Gastrocnemius medialis (tissue), 4 donors: ENCODE data around the gene INPP5D. TPM values are rescaled to one million over a fixed set of nuclear protein-coding genes. Genes with fewer than 3 reads are reported as not detected.
A peak's percentile ranks its signal among the peaks of the same experiment; 100 is the strongest.

ENCODE experiments used
- ATAC-seq, 2 donors: fragments of 150-250 bp; one replicate each; pipeline ENCODE4 v1.9.1; 2016
- DNase-seq, 2 donors: peaks; one replicate each; pipeline ENCODE4 v3.0.0-alpha.2; 2019
- H3K27ac ChIP-seq, 4 donors: fragments of 200-600 bp; sonication (generic); 1 replicate in 1 of 4; 2 replicates in 3 of 4; pipeline ENCODE4 v1.5.1; 2016 to 2018; ENCODE audit warnings: mild to moderate bottlenecking in 2 of 4, moderate library complexity in 1 of 4
- H3K27me3 ChIP-seq, 3 donors: fragments of 200-600 bp; sonication (generic) in 2 of 3; 1 replicate in 1 of 3; 2 replicates in 2 of 3; pipeline versions ENCODE4 v1.5.1 to v1.6.0; 2016 to 2019; ENCODE audit warnings: mild to moderate bottlenecking in 1 of 3, moderate library complexity in 1 of 3
- H3K36me3 ChIP-seq, 2 donors: fragments of 200-600 bp; sonication (generic) in 1 of 2; one replicate each; pipeline ENCODE4 v1.5.1; 2017 to 2018
- H3K4me1 ChIP-seq, 2 donors: fragments of 200-600 bp; sonication (generic) in 1 of 2; one replicate each; pipeline ENCODE4 v1.5.1; 2016 to 2017; ENCODE audit warnings: mild to moderate bottlenecking in 2 of 2
- H3K4me3 ChIP-seq, 4 donors: fragments of 200-600 bp; sonication (generic) in 3 of 4; 1 replicate in 1 of 4; 2 replicates in 3 of 4; pipeline ENCODE4 v1.5.1; 2016 to 2019; ENCODE audit warnings: mild to moderate bottlenecking in 2 of 4
- H3K9me3 ChIP-seq, 3 donors: fragments of 200-600 bp; sonication (generic) in 2 of 3; 1 replicate in 1 of 3; 2 replicates in 2 of 3; pipeline ENCODE4 v1.5.1; 2016 to 2019
- POLR2A ChIP-seq, 2 donors: fragments of 450-650 bp; IDR thresholded peaks; one replicate each; pipeline ENCODE4 v1.6.1; 2017; ENCODE audit warnings: antibody characterized with exemption in 2 of 2, mild to moderate bottlenecking in 2 of 2, moderate library complexity in 2 of 2
- in situ Hi-C, 4 donors: fragments of 200-750 bp; cut with MboI; loops; one replicate each; pipeline versions ENCODE4 v1.15.0 to v1.8.0; 2017; ENCODE audit warnings: low sequenced_read_pairs in 4 of 4
- intact Hi-C: fragments of 100-400 bp; cut with DNase I; formaldehyde crosslinking; loops from one replicate; pipeline ENCODE4 v1.15.1; 2023; ENCODE audit warnings: low total_unique reads
- total RNA-seq, 4 donors: library from RNA; depleted of rRNA; stranded (reverse); fragments of >200 nt; gene quantifications; one replicate each; pipeline versions ENCODE4 v1.1.0 to v1.2.3, GENCODE V29; 2016
- TF ChIP-seq, protein P1 (sequence below), 5 experiments: fragments of 450-650 bp in 3 of 5; fragments of 200-600 bp in 2 of 5; sonication (generic) in 2 of 5; IDR thresholded peaks in 4 of 5; conservative IDR thresholded peaks in 1 of 5; 1 replicate in 4 of 5; 2 replicates in 1 of 5; pipeline ENCODE4 v1.5.1; 2016 to 2019; ENCODE audit warnings: antibody characterized with exemption in 5 of 5, mild to moderate bottlenecking in 3 of 5, moderate library complexity in 3 of 5

Gene INPP5D
- total RNA-seq, 4 donors from 2014 or later: 1.7 to 18.7 (median 4.9) TPM

DNA sequence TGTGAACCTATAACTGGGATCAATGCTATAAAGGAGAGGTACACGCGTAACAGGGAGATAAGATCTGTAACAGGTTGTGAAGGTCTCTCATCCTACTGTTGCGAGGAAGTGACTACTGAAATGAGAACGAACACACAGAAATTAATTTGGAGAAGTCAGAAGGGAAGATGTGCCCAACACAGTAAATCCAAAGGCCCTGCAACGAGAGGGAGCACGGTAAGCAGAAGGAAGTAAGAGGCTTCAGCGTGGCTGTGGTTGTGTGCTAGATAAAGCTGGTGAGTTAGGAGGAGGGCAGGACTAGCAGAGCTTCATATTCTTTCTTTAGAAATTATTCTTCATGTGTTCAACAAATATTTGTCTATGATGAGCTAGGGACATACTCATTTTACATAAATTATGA, 188.9 kb downstream of the INPP5D start:
- intact Hi-C loops: no loop called here
- ATAC-seq (no peak), DNase-seq (no peak)
- H3K4me1 ChIP-seq: peaks cover 15 to 20% of the 10 kb centered on the region in 2 donors
- H3K36me3 ChIP-seq: peaks cover 0 to 4% of the 10 kb centered on the region in 2 donors
- H3K4me3 ChIP-seq: no peak overlapping the region
- TF ChIP-seq, protein P1, sequence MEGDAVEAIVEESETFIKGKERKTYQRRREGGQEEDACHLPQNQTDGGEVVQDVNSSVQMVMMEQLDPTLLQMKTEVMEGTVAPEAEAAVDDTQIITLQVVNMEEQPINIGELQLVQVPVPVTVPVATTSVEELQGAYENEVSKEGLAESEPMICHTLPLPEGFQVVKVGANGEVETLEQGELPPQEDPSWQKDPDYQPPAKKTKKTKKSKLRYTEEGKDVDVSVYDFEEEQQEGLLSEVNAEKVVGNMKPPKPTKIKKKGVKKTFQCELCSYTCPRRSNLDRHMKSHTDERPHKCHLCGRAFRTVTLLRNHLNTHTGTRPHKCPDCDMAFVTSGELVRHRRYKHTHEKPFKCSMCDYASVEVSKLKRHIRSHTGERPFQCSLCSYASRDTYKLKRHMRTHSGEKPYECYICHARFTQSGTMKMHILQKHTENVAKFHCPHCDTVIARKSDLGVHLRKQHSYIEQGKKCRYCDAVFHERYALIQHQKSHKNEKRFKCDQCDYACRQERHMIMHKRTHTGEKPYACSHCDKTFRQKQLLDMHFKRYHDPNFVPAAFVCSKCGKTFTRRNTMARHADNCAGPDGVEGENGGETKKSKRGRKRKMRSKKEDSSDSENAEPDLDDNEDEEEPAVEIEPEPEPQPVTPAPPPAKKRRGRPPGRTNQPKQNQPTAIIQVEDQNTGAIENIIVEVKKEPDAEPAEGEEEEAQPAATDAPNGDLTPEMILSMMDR (IDR thresholded peaks at IDR 0.05 in 4 of 5, conservative IDR thresholded peaks at IDR 0.05 in 1 of 5): no peak
- TF ChIP-seq POLR2A (IDR thresholded peaks at IDR 0.05): no peak
- no peaks in the 10 kb centered on the region for H3K27me3 ChIP-seq
- no peaks in the 10 kb centered on the region for H3K9me3 ChIP-seq
- in situ Hi-C loops: loop anchor here in 1 of 4 donors (10.0 kb wide), 1 partner anchor 634 kb away; no protein-coding TSS in a partner anchor
- no peak overlapping the region for H3K27ac ChIP-seq

DNA sequence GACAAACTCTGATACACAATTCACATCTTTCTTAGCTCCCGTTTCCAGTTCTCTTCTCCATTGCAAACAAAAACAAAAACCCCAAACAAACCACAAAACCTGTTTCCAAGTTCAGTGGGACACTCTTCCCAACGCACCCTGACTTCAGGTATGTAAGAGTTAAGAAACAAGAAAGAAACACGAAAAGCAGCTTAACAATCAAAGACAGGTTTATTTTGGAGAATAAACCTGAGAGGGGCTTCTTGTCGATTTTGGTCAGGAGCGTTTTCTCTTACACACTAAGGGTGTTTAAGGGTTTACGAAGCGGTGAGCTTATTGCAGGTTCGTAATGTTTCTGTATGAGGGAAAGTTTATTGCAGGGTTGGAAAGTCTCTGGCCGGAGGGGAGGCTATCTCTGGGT, 190.4 kb downstream of the INPP5D start:
- Histone ChIP-seq H3K4me3 (no peak overlapping the region), H3K4me1 (peaks cover 15 to 26% of the 10 kb centered on the region in 2 donors), H3K27ac (no peak overlapping the region), H3K9me3 (no peaks in the 10 kb centered on the region), H3K27me3 (no peaks in the 10 kb centered on the region), H3K36me3 (peaks cover 0 to 5% of the 10 kb centered on the region in 2 donors)
- intact Hi-C loops: loop anchor here (5.0 to 10.0 kb wide), 3 partner anchors 488 to 1466 kb away; partner anchors contain the start of genes COPS7B, GIGYF2 and PDE6D
- ATAC-seq (no peak), DNase-seq (no peak)
- TF ChIP-seq POLR2A (IDR thresholded peaks at IDR 0.05): no peak
- TF ChIP-seq, protein P1 (IDR thresholded peaks at IDR 0.05 in 4 of 5, conservative IDR thresholded peaks at IDR 0.05 in 1 of 5): no peak
- in situ Hi-C loops: loop anchor here in 3 of 4 donors (10.0 kb wide), 3 partner anchors 396 to 646 kb away; no protein-coding TSS in a partner anchor

DNA sequence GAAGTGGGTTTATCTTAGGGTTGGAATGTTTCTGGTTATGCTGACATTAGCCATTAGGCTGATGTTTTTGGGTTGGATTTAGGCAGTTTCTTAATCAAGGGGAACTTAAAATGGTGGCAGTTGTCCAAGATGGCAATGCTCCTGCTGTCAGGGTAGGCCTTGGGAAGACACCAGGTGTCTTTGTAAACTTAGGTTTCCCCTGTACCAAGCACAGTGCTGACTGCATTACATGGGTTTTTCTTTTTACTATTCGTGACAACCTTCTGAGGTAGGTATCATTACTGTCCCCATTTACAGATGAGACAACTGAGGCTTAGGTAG, 190.8 kb downstream of the INPP5D start:
- Histone ChIP-seq H3K27ac (peak overlapping the region; percentile 79 to 96 (median 94)), H3K27me3 (no peaks in the 10 kb centered on the region), H3K36me3 (peaks cover 0 to 5% of the 10 kb centered on the region in 2 donors), H3K4me3 (peak overlapping the region; percentile 89 to 99 (median 97)), H3K9me3 (no peaks in the 10 kb centered on the region), H3K4me1 (peaks cover 15 to 26% of the 10 kb centered on the region in 2 donors)
- DNase-seq (no peak), ATAC-seq (peak; percentile 24 to 36)
- in situ Hi-C loops (loop anchor here in 3 of 4 donors (10.0 kb wide), 3 partner anchors 396 to 646 kb away; no protein-coding TSS in a partner anchor), intact Hi-C loops (loop anchor here (1.0 to 10.0 kb wide), 5 partner anchors 398 to 1466 kb away; partner anchors contain the start of genes COPS7B, GIGYF2 and PDE6D)
- TF ChIP-seq, protein P1 (IDR thresholded peaks at IDR 0.05 in 4 of 5, conservative IDR thresholded peaks at IDR 0.05 in 1 of 5): no peak
- no peak for TF ChIP-seq POLR2A (IDR thresholded peaks at IDR 0.05)

DNA sequence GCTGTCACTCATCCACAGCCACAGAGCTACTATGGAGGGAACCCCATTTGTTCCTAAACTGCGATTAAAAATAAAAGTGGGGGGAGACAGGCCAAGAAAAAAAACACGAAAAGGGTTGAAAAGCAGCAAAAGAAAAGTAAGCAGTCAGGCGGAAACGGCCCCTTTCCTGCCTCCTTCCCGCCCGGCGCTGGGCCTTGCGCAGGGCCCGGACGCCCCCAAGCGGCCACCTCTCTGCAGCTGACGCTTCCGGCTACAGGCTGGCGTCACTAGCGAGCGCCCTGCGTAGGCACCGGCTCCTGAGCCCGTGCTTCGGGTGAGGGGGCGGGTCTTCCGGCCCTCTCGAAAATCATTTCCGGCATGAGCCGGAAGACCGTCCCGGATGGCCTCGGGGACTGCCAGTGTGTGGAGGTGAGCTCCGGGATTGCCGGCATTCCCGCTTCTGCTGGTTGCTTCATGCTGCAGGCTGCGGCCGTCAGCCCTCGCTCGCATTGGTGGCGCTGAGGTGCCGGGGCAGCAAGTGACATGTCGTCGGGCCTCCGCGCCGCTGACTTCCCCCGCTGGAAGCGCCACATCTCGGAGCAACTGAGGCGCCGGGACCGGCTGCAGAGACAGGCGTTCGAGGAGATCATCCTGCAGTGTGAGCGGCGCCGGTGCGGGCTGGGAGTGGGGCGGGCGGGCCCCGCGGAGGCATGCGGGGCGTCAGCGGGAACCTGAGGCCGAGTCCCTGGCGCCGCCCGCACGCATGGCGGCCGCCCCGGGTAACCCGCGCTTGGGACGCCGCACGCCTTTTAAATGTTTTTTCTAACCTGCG, 191.4 kb downstream of the INPP5D start, which contains the start of gene ATG16L1:
Gene ATG16L1 (plus strand): TSS at position 368 of the 811 bp plus-strand sequence. CDS start 155 bp downstream, at position 523.
- H3K36me3 ChIP-seq: peaks cover 0 to 10% of the 10 kb centered on the region in 2 donors
- in situ Hi-C loops: loop anchor here in 3 of 4 donors (10.0 kb wide), 3 partner anchors 397 to 647 kb away; no protein-coding TSS in a partner anchor
- H3K27me3 ChIP-seq: no peaks in the 10 kb centered on the region
- intact Hi-C loops: loop anchor here (1.0 to 10.0 kb wide), 5 partner anchors 398 to 1467 kb away; partner anchors contain the start of genes COPS7B, GIGYF2 and PDE6D
- TF ChIP-seq, protein P1 (IDR thresholded peaks at IDR 0.05 in 4 of 5, conservative IDR thresholded peaks at IDR 0.05 in 1 of 5): peak; percentile 85 to 95 (median 87)
- peak; percentile 49 to 74 for TF ChIP-seq POLR2A (IDR thresholded peaks at IDR 0.05)
- peak; percentile 91 to 93 for DNase-seq
- no peaks in the 10 kb centered on the region for H3K9me3 ChIP-seq
- ATAC-seq: peak; percentile 97 to 98
- peak within 1 kb of the TSS; percentile 79 to 96 (median 94) for H3K27ac ChIP-seq
- peak within 1 kb of the TSS; percentile 89 to 99 (median 97) for H3K4me3 ChIP-seq
- H3K4me1 ChIP-seq: peaks cover 15 to 26% of the 10 kb centered on the region in 2 donors
